ENCODE data around the gene MRPL12. TPM values are rescaled to one million over a fixed set of nuclear protein-coding genes. Genes with fewer than 3 reads are reported as not detected.

The MRPL12 gene
- total and polyA plus RNA-seq, 2 of the 13 experiments (the other 11 are each of a cell fraction or from before 2014, with no cell fraction given) = 39.1 to 94.1 TPM

- TF ChIP-seq TERF1 (CRISPR knock-in tag; IDR thresholded peaks at IDR 0.05) (no peak), ZNF280D (CRISPR knock-in tag; IDR thresholded peaks at IDR 0.05) (no peak), SRSF4 (IDR thresholded peaks at IDR 0.05; ENCODE audit: low read depth, low read length, poor library complexity, severe bottlenecking) (no peak), ZFYVE20 (CRISPR knock-in tag; IDR thresholded peaks at IDR 0.05; ENCODE audit: borderline replicate concordance, low read depth) (no peak), U2AF2 (IDR thresholded peaks at IDR 0.05; ENCODE audit: low read depth, low read length) (no peak), ZNF224 (CRISPR knock-in tag; IDR thresholded peaks at IDR 0.05) (0 out of 2 replicates have a peak, but pooled peaks have one; percentile 39), ZBTB38 (CRISPR knock-in tag; IDR thresholded peaks at IDR 0.05) (no peak), HNF1B (CRISPR knock-in tag; IDR thresholded peaks at IDR 0.05) (peak; percentile 87), ARID5B (CRISPR knock-in tag; IDR thresholded peaks at IDR 0.05) (no peak; the same call in 1 of the 2 replicates), NCOA1 (CRISPR knock-in tag; IDR thresholded peaks at IDR 0.05) (no peak), ZNF263 (CRISPR knock-in tag; IDR thresholded peaks at IDR 0.05) (peak; percentile 51), ZNF501 (CRISPR knock-in tag; IDR thresholded peaks at IDR 0.05) (peak; percentile 84), NRL (CRISPR knock-in tag; IDR thresholded peaks at IDR 0.05; ENCODE audit: borderline replicate concordance) (no peak; the same call in none of the 2 replicates), PHF20 (CRISPR knock-in tag; IDR thresholded peaks at IDR 0.05) (peak; percentile 94), AGO1 (IDR thresholded peaks at IDR 0.05; ENCODE audit: low read depth, low read length, poor library complexity, severe bottlenecking) (no peak), ONECUT2 (CRISPR knock-in tag; IDR thresholded peaks at IDR 0.05) (no peak), ZNF569 (CRISPR knock-in tag; IDR thresholded peaks at IDR 0.05; ENCODE audit: borderline replicate concordance) (no peak), DMAP1 (CRISPR knock-in tag; IDR thresholded peaks at IDR 0.05) (peak; percentile 46; the same call in 1 of the 2 replicates)
Observed at GRCh38 chr17:81683584-81684441, 19.4 kb upstream of the MRPL12 start, which contains the start of the genes ARL16 and HGS (continued).

All from HepG2 (cell line).